Measurements from ENCODE around the gene OR9Q1.

DNA sequence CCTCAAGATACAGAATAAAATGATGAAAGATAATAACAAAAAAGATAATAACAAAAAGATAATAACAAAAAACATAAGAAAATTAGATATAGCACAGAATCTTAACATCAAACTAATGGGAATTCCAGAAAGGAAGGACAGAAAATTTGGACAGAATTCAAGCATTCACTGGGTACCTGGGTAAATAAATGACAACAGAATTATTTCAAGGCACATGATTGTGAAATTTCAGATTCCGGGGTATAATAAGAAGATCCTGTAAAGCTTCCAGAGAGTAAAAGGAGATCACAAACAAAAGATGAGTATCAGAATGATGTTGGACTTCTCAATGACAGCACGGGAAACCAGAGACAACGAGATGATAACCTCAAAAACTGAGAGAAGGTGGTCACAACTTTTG is 42.1 kb upstream of the OR9Q1 start:
- no peak for TF ChIP-seq POLR2A (IDR thresholded peaks at IDR 0.05)
- TF ChIP-seq, protein P1, sequence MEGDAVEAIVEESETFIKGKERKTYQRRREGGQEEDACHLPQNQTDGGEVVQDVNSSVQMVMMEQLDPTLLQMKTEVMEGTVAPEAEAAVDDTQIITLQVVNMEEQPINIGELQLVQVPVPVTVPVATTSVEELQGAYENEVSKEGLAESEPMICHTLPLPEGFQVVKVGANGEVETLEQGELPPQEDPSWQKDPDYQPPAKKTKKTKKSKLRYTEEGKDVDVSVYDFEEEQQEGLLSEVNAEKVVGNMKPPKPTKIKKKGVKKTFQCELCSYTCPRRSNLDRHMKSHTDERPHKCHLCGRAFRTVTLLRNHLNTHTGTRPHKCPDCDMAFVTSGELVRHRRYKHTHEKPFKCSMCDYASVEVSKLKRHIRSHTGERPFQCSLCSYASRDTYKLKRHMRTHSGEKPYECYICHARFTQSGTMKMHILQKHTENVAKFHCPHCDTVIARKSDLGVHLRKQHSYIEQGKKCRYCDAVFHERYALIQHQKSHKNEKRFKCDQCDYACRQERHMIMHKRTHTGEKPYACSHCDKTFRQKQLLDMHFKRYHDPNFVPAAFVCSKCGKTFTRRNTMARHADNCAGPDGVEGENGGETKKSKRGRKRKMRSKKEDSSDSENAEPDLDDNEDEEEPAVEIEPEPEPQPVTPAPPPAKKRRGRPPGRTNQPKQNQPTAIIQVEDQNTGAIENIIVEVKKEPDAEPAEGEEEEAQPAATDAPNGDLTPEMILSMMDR (IDR thresholded peaks at IDR 0.05), result no peak
